Stomach (tissue), 9 donors: Measurements from ENCODE around the gene HECTD2. TPM values are rescaled to one million over a fixed set of nuclear protein-coding genes. Genes with fewer than 3 reads are reported as not detected.

ENCODE experiments used
- DNase-seq, 2 donors: peaks; one replicate each; pipeline versions ENCODE4 v3.0.0 to v3.0.0-alpha.2; 2013 to 2019
- H3K27ac ChIP-seq, 5 donors: fragments of 200-600 bp in 4 of 5; sonication (generic) in 4 of 5; one replicate each; pipeline ENCODE4 v1.5.1; 2013 to 2019; ENCODE audit warnings: mild to moderate bottlenecking in 1 of 5, moderate library complexity in 1 of 5
- H3K27me3 ChIP-seq, 3 donors: fragments of 200-600 bp; sonication (generic); one replicate each; pipeline ENCODE4 v1.5.1; 2017 to 2019; ENCODE audit warnings: mixed run types in 1 of 3
- H3K36me3 ChIP-seq, 4 donors: fragments of 200-600 bp; sonication (generic); 1 replicate in 3 of 4; 2 replicates in 1 of 4; pipeline ENCODE4 v1.5.1; 2016 to 2019
- H3K4me1 ChIP-seq, 4 donors: fragments of 200-600 bp; sonication (generic); one replicate each; pipeline ENCODE4 v1.5.1; 2016 to 2019
- H3K4me3 ChIP-seq, 4 donors: fragments of 200-600 bp; sonication (generic) in 3 of 4; one replicate each; pipeline ENCODE4 v1.5.1; 2016 to 2019; ENCODE audit warnings: mild to moderate bottlenecking in 1 of 4
- H3K9me3 ChIP-seq, 4 donors: fragments of 200-600 bp; sonication (generic); one replicate each; pipeline ENCODE4 v1.5.1; 2016 to 2019
- EP300 ChIP-seq: sonication (generic); formaldehyde crosslinking; IDR thresholded peaks from one replicate; pipeline ENCODE4 v1.6.1; 2017; ENCODE audit warnings: antibody characterized with exemption
- POLR2A ChIP-seq, 4 donors: fragments of 450-650 bp; IDR thresholded peaks; one replicate each; pipeline ENCODE4 v1.6.1; 2016; ENCODE audit warnings: antibody characterized with exemption in 4 of 4, control low read depth in 2 of 4, mild to moderate bottlenecking in 1 of 4, moderate library complexity in 1 of 4
- POLR2AphosphoS5 ChIP-seq, 3 donors: sonication (generic); formaldehyde crosslinking; IDR thresholded peaks; one replicate each; pipeline ENCODE4 v1.6.1; 2016; ENCODE audit warnings: antibody characterized with exemption in 3 of 3
- WGBS, 5 donors: extraction: QIAGEN DNeasy Blood & Tissue Kit in 3 of 5; methylation state at CpG; one replicate each; pipeline versions ENCODE4 v1.1.5 to v1.1.7; 2013 to 2018; 5-methylcytosine and 5-hydroxymethylcytosine counted together
- intact Hi-C: fragments of 100-400 bp; cut with DNase I; formaldehyde crosslinking; loops from one replicate; pipeline ENCODE4 v1.15.1; 2023; ENCODE audit warnings: low total_unique reads
- polyA plus RNA-seq, 3 donors: library from polyadenylated mRNA; stranded (reverse); fragments of 200-250 nt; gene quantifications; one replicate each; pipeline ENCODE4 v1.2.3, GENCODE V29; 2013
- total RNA-seq, 5 donors: library from RNA; depleted of rRNA; stranded (reverse); fragments of >200 nt; gene quantifications; one replicate each; pipeline versions ENCODE4 v1.1.0 to v1.2.3, GENCODE V29; 2014 to 2016
- TF ChIP-seq, protein P1 (sequence below), 7 experiments: fragments of 450-650 bp in 4 of 7; fragments of 200-600 bp in 3 of 7; sonication (generic) in 3 of 7; IDR thresholded peaks; one replicate each; pipeline ENCODE4 v1.5.1; 2016 to 2019; ENCODE audit warnings: antibody characterized with exemption in 7 of 7, control low read depth in 2 of 7, mild to moderate bottlenecking in 1 of 7
- donor health status: healthy with polysubstance abuse.
- donor health status: Bipolar disorder and iron deficiency.
- donor health status: healthy.

Gene HECTD2
- total and polyA plus RNA-seq, 8 donors, result 1.7 to 32.6 (median 12.4) TPM

DNA sequence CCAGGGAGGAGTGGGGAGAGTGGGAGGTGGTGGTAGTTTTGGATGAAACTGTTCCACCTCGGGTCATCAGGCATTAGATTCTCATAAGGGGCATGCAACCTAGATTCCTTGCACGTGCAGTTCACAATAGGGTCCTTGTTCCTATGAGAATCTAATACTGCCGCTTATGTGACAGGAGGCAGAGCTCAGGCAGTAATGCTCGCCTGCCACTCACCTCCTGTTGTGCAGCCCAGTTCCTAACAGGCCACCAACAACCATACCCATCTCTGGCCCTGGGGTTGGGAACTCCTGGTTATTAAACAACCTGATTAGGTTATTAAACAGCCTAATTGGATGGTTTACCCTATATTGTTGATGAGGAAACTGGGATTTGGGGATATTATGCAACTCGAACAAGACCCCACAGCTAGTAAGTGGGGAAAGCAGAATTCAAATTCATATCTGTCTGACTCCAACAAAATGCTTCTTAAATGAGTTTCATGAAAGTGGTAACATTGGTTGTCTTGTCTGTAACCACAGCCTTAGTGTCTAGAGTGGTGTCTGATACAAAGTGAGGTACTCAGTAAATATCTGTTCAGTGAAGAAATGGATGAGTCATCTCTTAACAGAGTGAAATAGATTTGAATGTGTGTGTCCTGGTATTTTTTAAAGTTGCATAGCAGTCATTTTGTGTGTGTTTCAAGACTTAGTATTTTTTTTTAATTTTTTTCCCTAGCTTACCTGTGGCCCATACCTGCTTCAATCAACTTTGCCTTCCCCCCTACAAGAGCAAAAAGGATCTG lies 101.6 kb downstream of the HECTD2 start:
- Histone ChIP-seq H3K9me3 (no peaks in the 10 kb centered on the region), H3K36me3 (peaks cover 0 to 5% (median 0%) of the 10 kb centered on the region in 4 donors), H3K27ac (no peak overlapping the region), H3K27me3 (no peaks in the 10 kb centered on the region), H3K4me1 (peaks cover 0 to 16% (median 5%) of the 10 kb centered on the region in 4 donors), H3K4me3 (no peak overlapping the region)
- TF ChIP-seq, protein P1, sequence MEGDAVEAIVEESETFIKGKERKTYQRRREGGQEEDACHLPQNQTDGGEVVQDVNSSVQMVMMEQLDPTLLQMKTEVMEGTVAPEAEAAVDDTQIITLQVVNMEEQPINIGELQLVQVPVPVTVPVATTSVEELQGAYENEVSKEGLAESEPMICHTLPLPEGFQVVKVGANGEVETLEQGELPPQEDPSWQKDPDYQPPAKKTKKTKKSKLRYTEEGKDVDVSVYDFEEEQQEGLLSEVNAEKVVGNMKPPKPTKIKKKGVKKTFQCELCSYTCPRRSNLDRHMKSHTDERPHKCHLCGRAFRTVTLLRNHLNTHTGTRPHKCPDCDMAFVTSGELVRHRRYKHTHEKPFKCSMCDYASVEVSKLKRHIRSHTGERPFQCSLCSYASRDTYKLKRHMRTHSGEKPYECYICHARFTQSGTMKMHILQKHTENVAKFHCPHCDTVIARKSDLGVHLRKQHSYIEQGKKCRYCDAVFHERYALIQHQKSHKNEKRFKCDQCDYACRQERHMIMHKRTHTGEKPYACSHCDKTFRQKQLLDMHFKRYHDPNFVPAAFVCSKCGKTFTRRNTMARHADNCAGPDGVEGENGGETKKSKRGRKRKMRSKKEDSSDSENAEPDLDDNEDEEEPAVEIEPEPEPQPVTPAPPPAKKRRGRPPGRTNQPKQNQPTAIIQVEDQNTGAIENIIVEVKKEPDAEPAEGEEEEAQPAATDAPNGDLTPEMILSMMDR (IDR thresholded peaks at IDR 0.05), result no peak
- TF ChIP-seq POLR2AphosphoS5 (IDR thresholded peaks at IDR 0.05) (no peak), EP300 (no peak), POLR2A (IDR thresholded peaks at IDR 0.05) (no peak)
- intact Hi-C loops, result no loop called here
- 84 to 91% (median 86%) methylated on average over 5 of the region's 5 CpGs for WGBS, 5 donors
- DNase-seq, result no peak

DNA sequence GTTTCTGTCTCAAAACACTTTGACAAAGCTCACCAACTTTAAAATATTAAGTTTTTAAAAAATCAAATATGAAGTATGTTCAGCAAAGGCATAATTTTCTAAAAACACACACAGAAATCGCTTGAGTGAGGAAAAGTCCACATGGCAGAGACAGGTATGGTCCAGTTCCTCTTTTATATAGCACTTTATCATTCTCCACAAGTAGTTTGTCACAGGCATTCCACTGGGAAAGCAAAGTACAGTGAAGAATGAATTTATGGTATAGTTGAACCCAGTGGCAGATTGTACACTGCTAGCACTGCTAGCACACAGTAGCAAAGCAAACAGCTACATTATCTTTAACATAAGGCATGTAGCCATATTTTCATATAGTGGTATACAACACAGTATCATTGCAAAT lies 102.3 kb downstream of the HECTD2 start:
- peak overlapping the region in 1 of 5 donors; percentile 18 for H3K27ac ChIP-seq
- no peak for TF ChIP-seq POLR2AphosphoS5 (IDR thresholded peaks at IDR 0.05)
- no peak for TF ChIP-seq EP300
- TF ChIP-seq, protein P1 (IDR thresholded peaks at IDR 0.05), result no peak
- TF ChIP-seq POLR2A (IDR thresholded peaks at IDR 0.05), result no peak
- peaks cover 0 to 5% (median 0%) of the 10 kb centered on the region in 4 donors for H3K36me3 ChIP-seq
- intact Hi-C loops, result no loop called here
- H3K4me1 ChIP-seq, result peaks cover 0 to 16% (median 5%) of the 10 kb centered on the region in 4 donors
- 65 to 94% (median 68%) methylated on average over 1 of the region's 1 CpG for WGBS, 5 donors
- no peaks in the 10 kb centered on the region for H3K27me3 ChIP-seq
- DNase-seq, result peak in 1 of 2 donors; percentile 25
- no peaks in the 10 kb centered on the region for H3K9me3 ChIP-seq
- H3K4me3 ChIP-seq, result no peak overlapping the region

DNA sequence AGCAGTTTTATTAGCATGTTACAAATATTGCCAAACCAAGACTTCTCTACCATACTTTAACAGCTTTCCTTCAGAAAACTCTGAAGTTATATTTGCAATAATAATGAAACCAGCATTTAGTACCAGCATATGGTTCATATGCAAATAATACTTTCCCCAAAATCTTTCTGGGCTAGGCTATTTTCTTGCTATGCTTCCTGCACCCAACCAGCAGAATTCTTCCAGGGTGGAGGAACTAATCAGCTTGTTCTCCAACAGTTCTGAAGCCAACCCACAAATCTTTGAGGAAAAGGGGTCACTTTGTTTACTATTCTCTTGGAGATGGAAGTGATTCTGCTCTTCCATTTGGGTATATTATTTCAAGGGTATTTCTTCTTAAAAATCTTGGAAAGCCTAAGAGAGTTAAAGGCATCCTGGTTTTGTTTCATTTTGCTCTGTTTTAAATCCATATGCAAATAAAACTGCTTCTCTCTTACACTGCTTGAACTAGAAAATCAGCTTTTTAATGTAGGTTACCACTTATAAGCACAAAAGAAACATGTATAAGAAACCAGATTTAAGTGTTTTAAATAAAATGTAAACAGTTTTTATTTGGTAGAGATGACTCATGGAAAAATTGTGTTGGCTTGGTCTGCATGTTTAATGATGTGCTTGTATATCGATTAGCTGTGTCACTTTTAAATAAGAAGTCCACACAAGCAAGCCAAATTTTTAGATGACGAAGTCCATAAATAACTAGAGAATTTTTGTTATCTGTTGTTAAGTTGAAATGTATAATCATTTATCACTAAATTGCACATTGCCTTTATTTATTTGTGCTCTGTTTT lies 103.7 kb downstream of the HECTD2 start:
- no peak for TF ChIP-seq EP300
- TF ChIP-seq, protein P1 (IDR thresholded peaks at IDR 0.05), result no peak
- TF ChIP-seq POLR2AphosphoS5 (IDR thresholded peaks at IDR 0.05), result no peak
- TF ChIP-seq POLR2A (IDR thresholded peaks at IDR 0.05), result no peak
- no peak overlapping the region for H3K27ac ChIP-seq

DNA sequence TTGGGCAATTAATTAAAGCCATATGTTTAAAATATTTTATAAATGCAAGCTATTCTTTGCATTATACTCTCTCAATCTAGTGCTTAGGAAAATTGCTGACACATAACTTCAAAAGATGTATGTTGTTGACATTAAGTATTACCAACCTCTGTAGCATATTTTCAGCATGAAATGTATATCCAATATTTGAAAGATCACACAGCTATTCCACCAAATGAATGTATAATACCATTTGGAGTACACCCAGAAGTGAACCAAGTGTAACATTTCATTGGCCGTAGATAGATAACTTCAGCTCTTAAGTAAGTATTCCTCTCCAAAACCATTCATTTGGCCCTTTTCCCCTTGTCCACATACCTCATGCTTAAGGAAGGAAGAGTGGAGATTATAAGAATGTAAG lies 104.6 kb downstream of the HECTD2 start:
- H3K9me3 ChIP-seq, result no peaks in the 10 kb centered on the region
- DNase-seq, result no peak
- 85 to 95% (median 91%) methylated on average over 1 of the region's 1 CpG for WGBS, 5 donors
- no peak for TF ChIP-seq POLR2AphosphoS5 (IDR thresholded peaks at IDR 0.05)
- TF ChIP-seq POLR2A (IDR thresholded peaks at IDR 0.05), result no peak
- no peak for TF ChIP-seq EP300
- TF ChIP-seq, protein P1 (IDR thresholded peaks at IDR 0.05), result no peak
- peaks cover 0 to 5% (median 0%) of the 10 kb centered on the region in 4 donors for H3K36me3 ChIP-seq
- intact Hi-C loops, result no loop called here
- no peak overlapping the region for H3K4me3 ChIP-seq
- no peak overlapping the region for H3K27ac ChIP-seq
- H3K27me3 ChIP-seq, result no peaks in the 10 kb centered on the region
- H3K4me1 ChIP-seq, result peaks cover 0 to 16% (median 5%) of the 10 kb centered on the region in 4 donors

More for the DNA sequence above, 103.7 kb downstream of the HECTD2 start:
- Histone ChIP-seq H3K4me3 (no peak overlapping the region), H3K36me3 (peaks cover 0 to 5% (median 0%) of the 10 kb centered on the region in 4 donors), H3K27me3 (no peaks in the 10 kb centered on the region), H3K4me1 (peaks cover 0 to 16% (median 5%) of the 10 kb centered on the region in 4 donors), H3K9me3 (no peaks in the 10 kb centered on the region)
- intact Hi-C loops, result no loop called here
- 57 to 83% (median 65%) methylated on average over 2 of the region's 2 CpGs for WGBS, 5 donors
- peak in 1 of 2 donors; percentile 16 for DNase-seq
